ENCODE data around the gene INPP5J.

DNA sequence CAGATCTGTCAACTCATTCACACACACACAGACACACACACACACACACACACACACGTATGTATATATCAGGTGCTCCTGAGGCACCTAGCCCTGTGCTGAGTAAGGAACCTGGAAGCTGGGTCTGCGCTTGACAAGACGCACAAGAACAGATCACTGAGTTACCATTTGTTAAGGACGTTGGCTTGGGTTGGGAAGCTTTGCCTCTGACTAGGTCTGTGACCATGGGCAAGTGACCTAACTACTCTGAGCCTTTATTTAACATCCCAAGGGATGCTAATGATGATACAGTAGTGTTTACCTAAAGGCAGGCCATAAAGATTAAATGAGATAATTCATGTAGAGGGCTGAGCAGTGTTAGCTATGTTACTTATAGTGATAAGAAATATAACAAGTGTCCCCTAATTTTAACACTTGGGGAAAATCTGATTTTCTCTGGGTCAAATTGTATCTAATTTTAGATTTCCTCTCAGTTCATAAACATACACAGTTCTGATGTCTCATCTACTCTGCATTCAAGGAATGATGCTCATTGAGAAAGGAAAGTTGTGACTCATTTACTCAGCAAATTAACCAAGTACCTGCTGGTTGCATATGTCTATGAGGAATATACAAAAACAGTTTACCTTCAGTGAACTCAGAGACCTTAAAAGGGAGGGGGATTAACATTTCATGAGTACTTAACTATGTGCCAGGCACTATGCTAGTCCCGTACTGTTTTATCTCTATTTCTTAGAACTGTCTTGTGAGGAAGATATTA is 50.8 kb downstream of the INPP5J start:
- TF ChIP-seq, protein P1, sequence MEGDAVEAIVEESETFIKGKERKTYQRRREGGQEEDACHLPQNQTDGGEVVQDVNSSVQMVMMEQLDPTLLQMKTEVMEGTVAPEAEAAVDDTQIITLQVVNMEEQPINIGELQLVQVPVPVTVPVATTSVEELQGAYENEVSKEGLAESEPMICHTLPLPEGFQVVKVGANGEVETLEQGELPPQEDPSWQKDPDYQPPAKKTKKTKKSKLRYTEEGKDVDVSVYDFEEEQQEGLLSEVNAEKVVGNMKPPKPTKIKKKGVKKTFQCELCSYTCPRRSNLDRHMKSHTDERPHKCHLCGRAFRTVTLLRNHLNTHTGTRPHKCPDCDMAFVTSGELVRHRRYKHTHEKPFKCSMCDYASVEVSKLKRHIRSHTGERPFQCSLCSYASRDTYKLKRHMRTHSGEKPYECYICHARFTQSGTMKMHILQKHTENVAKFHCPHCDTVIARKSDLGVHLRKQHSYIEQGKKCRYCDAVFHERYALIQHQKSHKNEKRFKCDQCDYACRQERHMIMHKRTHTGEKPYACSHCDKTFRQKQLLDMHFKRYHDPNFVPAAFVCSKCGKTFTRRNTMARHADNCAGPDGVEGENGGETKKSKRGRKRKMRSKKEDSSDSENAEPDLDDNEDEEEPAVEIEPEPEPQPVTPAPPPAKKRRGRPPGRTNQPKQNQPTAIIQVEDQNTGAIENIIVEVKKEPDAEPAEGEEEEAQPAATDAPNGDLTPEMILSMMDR (conservative IDR thresholded peaks at IDR 0.05; ENCODE audit: low read depth, low read length) = no peak
- no peak for TF ChIP-seq EZH2 (IDR thresholded peaks at IDR 0.05; ENCODE audit: low read length, unreplicated experiment)

All from PC-3 (cell line).